GM18873 (cell line): Measurements from ENCODE around the gene RUNX1.

Experiments used
- ATAC-seq: cut with Tn5 transposase; IDR thresholded peaks from one replicate; pipeline ENCODE4 v1.9.1; 2021; ENCODE audit warnings: mild to moderate bottlenecking, moderate library complexity, moderate number of reproducible peaks; ENCODE audit not compliant: unreplicated experiment, low FRiP score

RUNX1 gene

DNA sequence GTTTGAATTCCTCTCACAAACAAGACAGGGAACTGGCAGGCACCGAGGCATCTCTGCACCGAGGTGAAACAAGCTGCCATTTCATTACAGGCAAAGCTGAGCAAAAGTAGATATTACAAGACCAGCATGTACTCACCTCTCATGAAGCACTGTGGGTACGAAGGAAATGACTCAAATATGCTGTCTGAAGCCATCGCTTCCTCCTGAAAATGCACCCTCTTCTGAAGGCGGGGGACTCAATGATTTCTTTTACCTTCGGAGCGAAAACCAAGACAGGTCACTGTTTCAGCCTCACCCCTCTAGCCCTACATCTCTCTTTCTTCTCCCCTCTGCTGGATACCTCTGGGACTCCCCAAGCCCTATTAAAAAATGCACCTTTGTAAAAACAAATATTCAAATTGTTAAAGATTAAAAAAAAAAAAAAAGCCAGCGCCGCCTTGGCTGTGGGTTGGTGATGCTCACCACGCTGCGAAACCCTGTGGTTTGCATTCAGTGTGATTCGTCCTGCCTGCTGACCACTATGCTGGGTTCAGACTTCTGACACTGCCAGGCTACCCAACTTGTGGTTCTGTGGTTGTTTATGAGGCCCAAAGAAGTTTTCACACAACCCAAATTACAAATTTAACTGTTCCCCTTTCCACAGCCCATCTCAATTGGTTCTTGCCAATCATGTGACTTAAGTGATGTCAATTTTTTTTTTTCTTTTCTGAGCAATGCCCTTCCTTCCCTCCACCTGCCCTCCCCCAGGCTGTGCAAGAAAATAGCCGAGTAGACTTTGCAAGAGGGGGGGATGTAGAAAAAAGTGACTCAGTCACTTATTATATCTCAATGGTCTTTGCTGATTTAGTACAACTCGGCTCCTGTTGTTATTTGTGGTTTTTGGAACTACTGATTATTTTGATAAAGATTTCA, at the start of gene RUNX1:
TSS of gene RUNX1 (minus strand) at position 597 of the 912 bp plus-strand sequence.
- peak; percentile 66 for ATAC-seq

GRCh38 chr21:35097525-35097924, 48.4 kb upstream of the RUNX1 start:
- no peak for ATAC-seq

DNA sequence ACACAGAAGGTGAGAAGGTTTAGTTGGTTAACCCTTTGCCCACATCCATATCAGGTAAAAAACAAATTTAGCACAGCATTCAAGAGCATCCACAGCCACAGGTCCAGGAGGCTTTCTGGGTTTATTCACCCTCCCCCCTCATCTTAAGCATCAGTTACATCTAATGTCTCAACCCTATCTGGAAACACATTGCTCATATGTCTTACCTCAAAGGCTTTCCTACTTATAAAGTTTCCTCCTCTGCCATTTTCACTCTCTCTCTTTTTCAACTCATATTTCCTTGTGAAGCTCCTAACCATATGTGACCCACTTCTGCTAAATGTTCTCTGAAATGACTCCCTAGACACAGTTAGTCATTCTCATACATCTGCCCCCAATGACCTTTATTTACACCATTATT, 47.9 kb upstream of the RUNX1 start:
- ATAC-seq: no peak

- no peak for ATAC-seq
These were observed 46.8 kb upstream of the RUNX1 start for GRCh38 chr21:35095859-35096291.

DNA sequence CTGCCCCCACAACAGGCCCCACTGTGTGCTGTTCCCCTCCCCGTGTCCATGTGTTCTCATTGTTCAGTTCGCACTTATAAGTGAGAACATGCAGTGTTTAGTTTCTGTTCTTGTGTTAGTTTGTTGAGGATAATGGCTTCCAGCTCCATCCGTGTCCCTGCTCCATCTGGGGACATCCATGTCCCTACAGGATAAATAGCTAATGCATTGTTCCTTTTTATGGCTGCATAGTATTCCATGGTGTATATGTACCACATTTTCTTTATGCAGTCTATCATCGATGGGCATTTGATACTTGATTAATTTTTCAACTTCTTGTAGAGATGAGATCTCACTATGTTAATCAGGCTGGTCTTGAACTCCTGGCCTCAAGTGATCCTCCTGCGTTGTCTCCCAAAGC, 44.4 kb upstream of the RUNX1 start:
- ATAC-seq: no peak

GRCh38 chr21:35091496-35091895, 42.4 kb upstream of the RUNX1 start:
- ATAC-seq: no peak

DNA sequence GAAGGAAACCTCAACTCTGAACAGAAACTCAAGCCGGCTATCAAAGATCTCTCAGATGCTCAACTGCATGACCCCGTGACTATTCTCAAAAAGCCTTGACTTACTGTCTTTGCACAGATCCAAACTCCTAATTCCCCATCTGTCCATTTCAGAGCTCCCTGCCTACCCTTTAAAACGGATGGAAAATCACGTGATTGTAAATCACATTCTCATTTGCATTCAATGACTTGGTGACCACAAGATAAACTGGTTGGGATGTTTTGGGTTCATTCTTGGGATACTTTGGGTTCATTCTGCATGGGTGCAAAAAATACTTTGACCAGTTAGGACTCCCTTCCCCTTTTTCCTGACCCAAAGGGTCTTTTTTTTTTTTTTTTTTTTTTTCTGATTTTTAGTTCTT, 41.3 kb upstream of the RUNX1 start:
- ATAC-seq: no peak

GRCh38 chr21:35088319-35088771, 39.2 kb upstream of the RUNX1 start:
- ATAC-seq: no peak

DNA sequence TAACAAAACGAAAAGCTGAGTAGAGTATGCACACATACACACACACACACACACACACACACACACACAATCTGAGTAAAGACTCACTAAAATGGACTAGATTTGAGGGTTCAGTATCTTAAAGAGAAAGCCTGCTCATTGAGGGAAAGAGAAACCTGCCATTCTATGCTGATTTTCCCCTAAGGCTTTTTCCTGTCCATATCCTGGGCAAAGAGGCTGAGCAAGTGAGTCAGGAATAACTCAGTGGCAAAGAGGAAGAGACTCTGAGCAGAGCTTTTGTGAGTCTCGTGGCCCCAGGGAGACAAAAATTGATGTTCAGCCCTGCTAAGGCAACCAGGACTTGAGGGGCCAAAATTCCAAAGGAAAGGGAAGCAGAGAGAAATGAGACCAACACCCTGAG, 37.3 kb upstream of the RUNX1 start:
- no peak for ATAC-seq

DNA sequence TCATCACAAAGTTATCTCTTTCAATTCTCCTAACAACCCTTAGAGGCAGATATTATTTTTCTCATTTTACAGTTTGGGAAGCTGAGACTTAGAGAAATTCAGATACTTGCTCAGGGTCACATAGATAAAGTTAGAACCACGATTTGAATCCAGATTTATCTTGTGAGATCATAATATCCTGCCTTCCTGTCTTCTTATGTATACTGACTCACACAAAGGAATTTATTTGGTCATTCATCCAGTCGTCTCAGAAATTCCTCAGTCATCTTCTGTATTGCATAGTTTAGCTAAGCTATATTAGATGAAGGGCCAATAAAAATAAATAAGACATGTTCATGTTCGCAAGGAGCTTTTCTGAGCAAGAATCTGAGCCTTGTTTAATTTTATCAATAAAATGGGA, 35.8 kb upstream of the RUNX1 start:
- no peak for ATAC-seq

DNA sequence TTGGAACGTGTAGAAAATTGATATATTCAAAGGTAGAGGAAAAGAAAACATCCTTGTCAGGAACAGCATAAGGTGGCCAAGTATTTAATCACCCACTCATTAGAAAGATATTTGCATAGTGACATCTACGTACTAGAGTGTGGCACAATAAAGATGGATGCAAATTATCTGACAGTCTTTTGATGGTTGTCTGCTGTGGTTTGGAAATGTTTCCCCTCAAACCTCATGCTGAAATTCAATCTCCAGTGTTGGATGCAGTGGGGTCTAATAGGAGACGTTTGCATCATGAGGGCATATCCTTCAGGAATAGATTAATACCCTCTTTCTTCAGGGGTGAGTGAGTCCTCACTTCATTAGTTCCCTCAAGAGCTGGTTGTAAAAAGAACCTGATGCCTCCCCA, 34.1 kb upstream of the RUNX1 start:
- ATAC-seq: no peak

DNA sequence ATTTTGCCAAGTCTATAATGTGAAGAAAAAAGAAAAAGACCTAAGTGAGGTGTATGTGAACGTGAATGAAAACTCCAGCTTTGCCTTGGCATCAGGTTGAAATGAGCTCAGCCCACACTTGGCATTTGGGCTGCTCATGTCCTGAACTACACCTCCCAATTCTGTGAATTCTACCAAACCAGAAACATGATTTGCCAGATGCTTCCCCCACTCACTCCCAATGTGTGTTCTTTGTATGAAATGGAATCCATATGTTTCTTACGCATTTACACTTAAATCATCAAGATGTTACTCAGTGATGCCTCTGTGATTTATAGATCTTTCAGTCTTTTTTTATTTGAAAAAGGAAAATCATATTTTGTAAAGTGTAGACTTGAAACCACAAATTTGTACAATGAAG, 32.8 kb upstream of the RUNX1 start:
- ATAC-seq: no peak

DNA sequence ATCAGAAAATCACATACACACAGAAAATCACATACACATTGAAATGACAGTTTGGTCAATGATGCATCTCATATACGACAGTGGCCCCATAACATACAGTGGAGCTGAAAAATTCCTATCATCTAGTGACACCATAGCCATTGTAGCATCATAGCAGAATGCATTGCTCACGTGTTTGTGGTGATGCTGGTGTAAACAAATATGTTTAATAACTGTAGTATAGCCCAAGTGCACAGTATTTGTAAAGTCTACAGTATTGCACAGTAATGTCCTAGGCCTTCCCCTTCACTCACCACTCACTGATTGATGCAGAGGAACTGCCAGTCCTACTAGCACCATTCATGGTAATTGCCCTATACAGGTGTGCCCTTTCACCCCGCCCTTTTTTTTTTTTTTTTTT, 30.1 kb upstream of the RUNX1 start:
- ATAC-seq: no peak

- ATAC-seq: no peak
These were observed 28.9 kb upstream of the RUNX1 start for GRCh38 chr21:35077975-35078374.

DNA sequence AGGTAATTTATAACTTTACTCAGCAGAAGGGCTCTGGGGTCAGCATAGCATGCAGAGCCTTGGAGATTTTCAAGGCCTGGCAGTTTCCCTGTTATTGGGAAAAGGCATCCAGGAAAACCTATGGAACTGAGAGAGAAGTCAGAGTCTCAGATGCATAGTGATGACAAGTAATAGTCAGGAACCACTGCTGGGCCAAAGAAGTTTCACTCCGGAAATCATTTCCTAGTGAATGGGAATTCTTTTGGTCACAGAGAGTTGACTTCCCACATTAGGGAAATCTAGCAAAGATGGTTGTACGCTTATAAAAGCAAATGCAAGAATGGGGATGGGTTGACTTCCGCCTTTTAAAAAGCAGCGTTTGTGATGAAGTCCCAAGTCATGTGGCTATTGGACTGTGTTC, 28.4 kb upstream of the RUNX1 start:
- ATAC-seq: no peak

DNA sequence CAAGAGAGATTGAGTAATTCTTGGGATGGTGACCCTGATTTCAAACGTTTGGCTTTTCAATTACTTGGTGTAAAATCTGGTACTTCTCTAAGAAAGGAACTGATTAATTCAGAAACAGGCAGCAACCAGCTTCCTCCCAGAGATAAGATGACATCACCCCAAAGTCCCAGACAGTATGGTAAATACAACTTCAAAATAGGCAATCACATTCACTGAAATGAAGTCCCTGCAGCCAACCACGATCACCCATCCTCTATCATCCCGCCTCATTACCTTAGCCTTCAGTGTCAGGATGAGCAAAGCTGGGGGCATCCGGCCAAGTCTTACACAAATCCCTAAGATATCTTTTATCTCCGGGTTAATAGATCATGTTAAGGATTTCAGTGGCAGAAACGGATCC, 26.4 kb upstream of the RUNX1 start:
- ATAC-seq: no peak

- no peak for ATAC-seq
These were observed 23.9 kb upstream of the RUNX1 start for GRCh38 chr21:35072960-35073359.

GRCh38 chr21:35072557-35072956, 23.5 kb upstream of the RUNX1 start:
- no peak for ATAC-seq

DNA sequence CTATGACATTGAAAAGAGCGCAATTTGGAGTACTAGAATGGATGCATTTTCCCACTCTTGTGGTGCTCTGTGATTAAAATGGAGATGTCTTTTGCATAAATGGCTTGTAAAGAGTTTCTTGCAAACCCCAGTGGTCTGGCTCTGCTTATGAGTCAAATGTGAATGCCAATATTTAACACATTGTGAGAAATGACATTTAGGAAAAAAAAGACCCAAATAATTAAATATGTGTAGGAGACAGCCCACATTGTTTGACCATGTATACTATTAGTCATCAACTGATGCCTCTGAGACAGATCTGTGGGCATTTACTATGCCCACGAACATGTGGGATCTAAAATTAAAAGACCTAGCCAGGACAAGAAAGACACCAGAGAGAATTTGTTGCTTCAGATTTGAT, 22.2 kb upstream of the RUNX1 start:
- no peak for ATAC-seq

DNA sequence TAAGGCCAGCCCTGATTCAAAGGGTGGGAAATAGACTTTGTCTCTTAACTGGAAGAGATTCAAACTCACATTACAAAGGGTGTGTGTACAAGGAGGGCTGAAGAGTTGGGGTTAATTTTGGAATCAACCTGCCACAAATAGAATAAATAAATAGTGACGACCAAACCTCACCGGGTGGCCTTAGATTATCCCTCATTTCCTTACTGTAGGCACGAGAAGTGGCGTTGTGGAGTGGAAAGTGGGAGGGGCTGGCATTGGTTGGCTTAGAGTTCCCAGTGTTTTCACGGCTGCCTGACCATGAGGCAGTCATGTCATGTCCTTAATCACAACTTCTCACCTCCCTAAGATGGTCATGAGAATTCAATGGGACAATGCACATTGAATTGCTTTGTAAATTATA, 21.3 kb upstream of the RUNX1 start:
- ATAC-seq: no peak

GRCh38 chr21:35066824-35067223, 17.7 kb upstream of the RUNX1 start:
- no peak for ATAC-seq

- ATAC-seq: no peak
These were observed 14.5 kb upstream of the RUNX1 start for GRCh38 chr21:35063428-35064172.
